ENCODE results near the gene ZNF311. TPM values are rescaled to one million over a fixed set of nuclear protein-coding genes. Genes with fewer than 3 reads are reported as not detected.

Gene ZNF311
- total and polyA plus RNA-seq, 9 of the 15 experiments (the other 6 are each of a cell fraction or from before 2014, with no cell fraction given) = 5.1 to 10.0 (median 7.5) TPM

- TF ChIP-seq DDX20 (tag; IDR thresholded peaks at IDR 0.05; ENCODE audit: low read depth) (0 out of 2 replicates have a peak, but pooled peaks have one; percentile 51), TAF7 (tag; IDR thresholded peaks at IDR 0.05) (peak; percentile 70; the same call in 1 of the 2 replicates), ZNF740 (CRISPR knock-in tag; IDR thresholded peaks at IDR 0.05) (no peak), ZNF740 (tag; IDR thresholded peaks at IDR 0.05) (no peak; a peak in 1 of 4 replicates), PRDM10 (IDR thresholded peaks at IDR 0.05; ENCODE audit: partially characterized antibody) (no peak), ZSCAN32 (CRISPR knock-in tag; IDR thresholded peaks at IDR 0.05) (no peak), ZBTB12 (CRISPR knock-in tag; IDR thresholded peaks at IDR 0.05) (no peak), MTA3 (IDR thresholded peaks at IDR 0.05; ENCODE audit: borderline replicate concordance) (no peak), VEZF1 (CRISPR knock-in tag; IDR thresholded peaks at IDR 0.05) (no peak; the same call in 1 of the 2 replicates), ARHGAP35 (IDR thresholded peaks at IDR 0.05; ENCODE audit: partially characterized antibody) (no peak), XRCC5 (IDR thresholded peaks at IDR 0.05; ENCODE audit: low read depth, low read length) (no peak), PHB2 (IDR thresholded peaks at IDR 0.05; ENCODE audit: low read depth) (0 out of 2 replicates have a peak, but pooled peaks have one; percentile 21), NR0B1 (IDR thresholded peaks at IDR 0.05; ENCODE audit: partially characterized antibody) (no peak), POLR2B (IDR thresholded peaks at IDR 0.05; ENCODE audit: low read depth, partially characterized antibody) (no peak), CHCHD3 (CRISPR knock-in tag; IDR thresholded peaks at IDR 0.05) (no peak)
Measured at GRCh38 chr6:28980137-28980851, 24.8 kb downstream of the ZNF311 start (continued).
